ENCODE results near the gene RGS7.

DNA sequence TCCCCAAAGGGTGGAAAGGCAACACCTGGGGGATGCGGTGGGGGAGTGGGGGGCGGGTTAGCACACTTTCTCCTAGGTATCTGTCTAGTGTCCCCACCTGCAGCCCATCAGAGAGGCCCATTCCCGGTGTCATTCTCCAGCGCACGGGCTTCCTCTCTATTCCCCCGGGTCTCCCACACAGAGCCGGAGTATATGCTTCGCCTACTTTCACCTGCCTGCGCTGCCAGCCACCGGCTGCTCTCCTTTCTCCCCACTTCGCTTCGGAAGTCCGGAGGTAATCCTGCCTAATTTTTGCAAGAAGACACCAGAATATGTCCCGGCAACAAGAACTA lies 852 bp downstream of the RGS7 start:
- TF ChIP-seq POLR2A (IDR thresholded peaks at IDR 0.05; ENCODE audit: low read depth, low read length) (no peak), CEBPB (IDR thresholded peaks at IDR 0.05; ENCODE audit: low read depth, low read length) (no peak), SMC3 (IDR thresholded peaks at IDR 0.05; ENCODE audit: low read depth, low read length) (no peak), RAD21 (IDR thresholded peaks at IDR 0.05; ENCODE audit: low read length) (no peak), RCOR1 (IDR thresholded peaks at IDR 0.05; ENCODE audit: insufficient replicate concordance, low read length) (no peak), CHD1 (IDR thresholded peaks at IDR 0.05; ENCODE audit: low read depth, low read length) (no peak), MXI1 (IDR thresholded peaks at IDR 0.05; ENCODE audit: borderline replicate concordance, low read depth, low read length) (no peak)
- TF ChIP-seq, protein P1, sequence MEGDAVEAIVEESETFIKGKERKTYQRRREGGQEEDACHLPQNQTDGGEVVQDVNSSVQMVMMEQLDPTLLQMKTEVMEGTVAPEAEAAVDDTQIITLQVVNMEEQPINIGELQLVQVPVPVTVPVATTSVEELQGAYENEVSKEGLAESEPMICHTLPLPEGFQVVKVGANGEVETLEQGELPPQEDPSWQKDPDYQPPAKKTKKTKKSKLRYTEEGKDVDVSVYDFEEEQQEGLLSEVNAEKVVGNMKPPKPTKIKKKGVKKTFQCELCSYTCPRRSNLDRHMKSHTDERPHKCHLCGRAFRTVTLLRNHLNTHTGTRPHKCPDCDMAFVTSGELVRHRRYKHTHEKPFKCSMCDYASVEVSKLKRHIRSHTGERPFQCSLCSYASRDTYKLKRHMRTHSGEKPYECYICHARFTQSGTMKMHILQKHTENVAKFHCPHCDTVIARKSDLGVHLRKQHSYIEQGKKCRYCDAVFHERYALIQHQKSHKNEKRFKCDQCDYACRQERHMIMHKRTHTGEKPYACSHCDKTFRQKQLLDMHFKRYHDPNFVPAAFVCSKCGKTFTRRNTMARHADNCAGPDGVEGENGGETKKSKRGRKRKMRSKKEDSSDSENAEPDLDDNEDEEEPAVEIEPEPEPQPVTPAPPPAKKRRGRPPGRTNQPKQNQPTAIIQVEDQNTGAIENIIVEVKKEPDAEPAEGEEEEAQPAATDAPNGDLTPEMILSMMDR (conservative IDR thresholded peaks at IDR 0.05; ENCODE audit: low read depth, low read length), result no peak
- TF ChIP-seq, protein P2, sequence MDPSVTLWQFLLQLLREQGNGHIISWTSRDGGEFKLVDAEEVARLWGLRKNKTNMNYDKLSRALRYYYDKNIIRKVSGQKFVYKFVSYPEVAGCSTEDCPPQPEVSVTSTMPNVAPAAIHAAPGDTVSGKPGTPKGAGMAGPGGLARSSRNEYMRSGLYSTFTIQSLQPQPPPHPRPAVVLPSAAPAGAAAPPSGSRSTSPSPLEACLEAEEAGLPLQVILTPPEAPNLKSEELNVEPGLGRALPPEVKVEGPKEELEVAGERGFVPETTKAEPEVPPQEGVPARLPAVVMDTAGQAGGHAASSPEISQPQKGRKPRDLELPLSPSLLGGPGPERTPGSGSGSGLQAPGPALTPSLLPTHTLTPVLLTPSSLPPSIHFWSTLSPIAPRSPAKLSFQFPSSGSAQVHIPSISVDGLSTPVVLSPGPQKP (IDR thresholded peaks at IDR 0.05; ENCODE audit: borderline replicate concordance, low read depth, low read length), result no peak
- TF ChIP-seq, protein P3, sequence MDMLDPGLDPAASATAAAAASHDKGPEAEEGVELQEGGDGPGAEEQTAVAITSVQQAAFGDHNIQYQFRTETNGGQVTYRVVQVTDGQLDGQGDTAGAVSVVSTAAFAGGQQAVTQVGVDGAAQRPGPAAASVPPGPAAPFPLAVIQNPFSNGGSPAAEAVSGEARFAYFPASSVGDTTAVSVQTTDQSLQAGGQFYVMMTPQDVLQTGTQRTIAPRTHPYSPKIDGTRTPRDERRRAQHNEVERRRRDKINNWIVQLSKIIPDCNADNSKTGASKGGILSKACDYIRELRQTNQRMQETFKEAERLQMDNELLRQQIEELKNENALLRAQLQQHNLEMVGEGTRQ (IDR thresholded peaks at IDR 0.05; ENCODE audit: low read depth, low read length), result no peak

All from IMR-90 (cell line).